Suppressor macrophage (primary cell): ENCODE results near the gene LSM3.

Experiments
- DNase-seq, 4 experiments: peaks; one replicate each; pipeline ENCODE4 v3.0.0-alpha.2; 2020 to 2022

Gene LSM3

DNA sequence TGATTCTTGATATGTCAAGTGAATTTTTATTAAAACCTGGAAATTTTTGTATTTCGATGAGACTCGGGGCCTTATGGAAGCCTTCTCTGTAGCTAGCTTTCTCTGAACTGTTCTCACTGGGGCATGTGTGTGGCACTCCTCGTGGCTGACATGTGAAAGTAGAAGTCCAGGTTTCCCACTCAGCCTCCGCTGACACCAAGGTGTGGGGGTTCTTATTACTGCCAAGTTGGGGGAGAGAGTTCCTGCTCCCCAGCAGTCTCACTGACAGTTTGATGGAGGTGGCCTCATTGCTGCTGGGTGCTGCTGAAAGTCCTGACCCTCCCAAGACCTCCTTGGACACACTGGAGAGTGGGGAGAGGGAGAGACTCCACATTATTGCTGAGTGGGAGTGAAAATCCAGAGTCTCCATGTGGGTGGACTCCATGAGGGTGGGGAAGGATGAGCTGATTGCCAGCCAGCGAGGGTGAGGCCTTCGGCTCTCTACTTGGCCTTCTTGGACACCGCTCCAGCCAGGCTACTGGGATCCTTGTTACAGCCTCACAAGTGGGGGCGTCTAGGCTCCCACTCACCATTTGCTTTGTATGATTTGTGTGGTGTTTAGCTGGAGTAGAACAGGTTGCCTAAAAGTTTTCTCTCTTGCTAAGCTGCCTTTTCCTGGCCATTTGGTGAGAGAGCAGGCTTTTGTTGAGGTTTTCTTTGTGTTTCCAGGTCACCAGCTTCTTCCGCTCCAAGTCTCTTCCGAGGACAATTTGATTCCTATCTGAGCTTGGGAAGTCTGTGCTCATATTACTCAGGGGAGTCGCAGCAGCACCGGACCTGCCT is 64.1 kb downstream of the LSM3 start:
- no peak for DNase-seq

DNA sequence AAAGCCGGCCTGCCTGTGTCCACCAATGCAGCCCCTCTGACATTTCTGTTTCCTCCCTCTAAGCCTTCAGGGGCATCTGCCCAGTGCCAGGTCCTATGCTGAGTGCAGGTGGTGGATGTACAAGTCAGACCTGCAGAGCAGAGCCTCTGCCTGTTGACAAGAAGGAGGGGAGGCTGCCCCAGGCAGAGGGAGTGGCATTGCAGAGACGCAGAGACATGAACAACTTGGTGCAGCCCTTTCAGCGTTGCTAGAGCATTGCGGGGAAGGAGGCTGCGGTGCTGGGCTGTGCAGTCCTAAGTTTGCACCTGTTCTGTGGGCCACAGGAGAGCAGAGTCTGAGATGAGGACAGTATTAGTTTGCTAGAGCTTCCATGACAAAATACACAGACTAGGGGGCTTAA is 65.2 kb downstream of the LSM3 start:
- DNase-seq, result no peak

DNA sequence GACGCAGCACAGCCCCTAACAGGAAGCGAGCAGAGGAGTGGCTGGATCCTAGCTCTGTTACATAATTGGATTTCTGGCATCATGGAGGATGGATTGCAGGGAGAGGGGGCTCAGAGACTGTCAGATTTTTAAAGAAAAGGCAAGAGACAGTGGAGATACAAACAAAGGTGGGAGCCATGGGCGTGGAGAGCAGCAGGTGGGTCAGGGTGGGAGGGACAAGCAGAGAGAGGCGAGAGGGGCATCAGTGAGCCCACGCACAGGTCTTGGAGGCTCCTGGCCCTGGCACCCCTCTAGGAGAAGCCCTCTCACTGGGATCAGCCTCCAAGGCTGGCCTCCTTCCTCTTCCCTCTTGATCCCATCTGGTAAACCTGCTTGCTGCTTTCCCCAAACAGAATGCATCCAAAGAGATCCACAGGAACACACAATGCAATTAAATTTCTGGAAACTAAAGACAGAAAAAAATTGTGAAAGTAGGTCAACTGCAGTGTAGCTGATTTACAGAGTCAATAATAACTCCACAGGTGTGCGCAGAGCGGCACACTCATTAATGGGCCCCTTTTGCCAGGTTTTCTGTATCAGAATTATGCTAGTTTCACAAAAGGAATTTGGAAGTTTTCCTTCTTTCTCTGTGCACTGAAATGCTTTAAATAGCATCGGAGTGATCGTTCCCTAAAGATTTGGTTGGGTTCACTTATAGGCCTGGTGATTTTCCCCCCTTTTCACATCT is 66.1 kb downstream of the LSM3 start:
- no peak for DNase-seq

DNA sequence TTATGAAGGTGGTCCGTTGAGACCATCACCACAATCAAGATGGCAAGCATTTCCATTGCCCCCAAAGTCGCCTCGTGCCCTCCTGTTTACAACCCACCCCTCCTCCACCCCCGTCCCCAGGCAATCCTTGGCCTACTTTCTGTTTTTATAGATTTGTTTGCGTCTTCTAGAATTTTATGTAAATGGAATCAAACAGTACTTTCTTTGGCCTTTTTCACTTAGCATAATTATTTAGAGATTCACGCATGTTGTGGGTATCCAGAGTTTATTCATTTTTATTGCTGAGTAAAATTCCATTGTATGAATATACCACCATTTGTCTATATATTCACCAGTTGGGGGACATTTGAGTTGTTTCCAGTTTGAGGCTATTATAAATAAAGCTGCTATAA is 66.6 kb downstream of the LSM3 start:
- DNase-seq, result no peak

DNA sequence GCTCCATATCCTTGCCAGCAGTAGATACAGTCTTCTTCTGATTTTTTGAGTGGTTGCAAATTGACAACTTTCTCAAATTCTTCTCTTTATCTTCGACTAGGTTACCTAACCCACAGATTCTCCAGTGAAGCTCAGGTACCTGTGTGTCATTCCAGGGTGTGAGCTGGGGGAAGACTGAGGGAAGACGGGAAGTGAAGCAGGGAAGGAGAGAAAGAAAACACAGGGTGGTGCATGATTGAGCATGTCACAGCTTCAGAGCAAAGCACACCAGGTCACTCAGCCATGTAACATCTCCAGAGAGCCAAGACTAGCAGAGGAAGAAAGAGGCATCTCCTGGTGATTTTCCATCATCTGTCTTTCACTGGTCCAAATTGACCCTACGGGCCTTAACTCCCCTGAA is 67.2 kb downstream of the LSM3 start:
- no peak for DNase-seq

DNA sequence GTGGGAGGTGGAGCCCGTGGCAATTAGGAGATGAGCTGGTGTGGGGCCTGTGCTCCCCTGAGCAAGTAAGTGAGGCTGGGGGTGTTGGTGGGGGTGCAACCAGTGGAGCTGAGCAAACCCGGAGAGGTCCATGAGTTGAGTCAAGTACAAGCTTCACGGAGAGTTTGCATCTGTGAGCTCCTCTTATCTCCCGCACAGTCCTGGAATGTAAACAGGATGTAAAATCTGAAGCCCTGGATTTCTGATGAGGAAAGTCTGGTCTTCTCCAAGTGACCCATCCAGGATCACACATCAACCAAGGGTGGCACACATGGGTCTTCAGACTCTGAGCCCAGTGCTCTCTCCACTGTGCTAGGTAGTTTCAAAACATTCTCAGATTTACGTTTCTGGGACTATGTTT is 67.8 kb downstream of the LSM3 start:
- DNase-seq, result no peak

DNA sequence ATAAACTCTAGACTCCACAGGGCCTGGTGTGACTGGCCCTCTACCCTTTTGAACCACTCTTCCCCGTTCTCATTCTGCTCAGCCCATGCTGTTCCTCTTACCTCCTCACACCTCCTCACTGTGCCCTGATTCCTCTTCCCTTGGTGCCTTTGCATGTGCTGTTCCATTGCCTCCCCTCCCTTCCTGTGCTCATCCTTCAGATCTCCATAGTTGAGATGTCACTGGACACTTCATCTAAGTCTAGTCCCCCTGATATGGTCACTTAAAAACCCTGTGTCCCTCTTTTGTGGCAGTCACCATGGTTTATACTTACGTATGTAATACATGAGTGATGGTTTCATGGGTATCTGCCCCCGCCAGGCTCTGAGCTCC is 69.8 kb downstream of the LSM3 start:
- no peak for DNase-seq

DNA sequence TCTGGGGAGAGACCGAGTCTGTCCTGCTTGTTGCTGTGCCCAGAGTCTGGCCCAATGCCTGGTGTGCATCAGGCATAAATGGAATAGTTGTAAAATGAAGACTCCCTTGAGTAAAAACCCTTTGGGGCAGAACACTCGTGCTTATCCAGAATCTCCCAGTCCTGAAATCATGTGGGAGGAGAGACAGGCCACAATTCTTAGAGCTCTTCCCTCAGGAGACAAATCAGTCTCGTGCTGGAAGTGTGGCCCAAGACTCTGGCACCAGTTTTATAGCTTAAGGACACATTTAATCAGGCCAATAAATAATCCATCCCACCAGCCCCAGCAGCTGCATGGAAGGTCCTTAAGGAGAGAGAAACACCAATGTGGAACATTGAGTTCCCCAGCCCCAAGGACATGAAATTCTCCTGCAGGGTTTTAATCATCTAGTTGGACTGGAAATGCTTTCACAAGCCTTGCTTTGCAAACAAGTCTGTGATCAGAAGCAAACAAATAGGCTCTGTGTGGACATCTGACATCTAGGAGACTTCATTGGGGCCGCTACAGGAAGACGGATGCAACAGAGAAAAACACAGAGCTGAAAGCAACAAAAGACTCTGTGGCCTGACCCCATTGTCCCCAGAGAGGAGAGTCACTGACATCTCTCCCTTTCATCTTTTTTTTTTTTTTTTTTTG is 70.4 kb downstream of the LSM3 start:
- DNase-seq, result no peak
